DMS53 (cell line): Measurements from ENCODE around the gene CINP.

Experiments used
- DNase-seq: peaks from one replicate; lab custom pipeline; 2025; lab: John Stamatoyannopoulos, UW

CINP gene

DNA sequence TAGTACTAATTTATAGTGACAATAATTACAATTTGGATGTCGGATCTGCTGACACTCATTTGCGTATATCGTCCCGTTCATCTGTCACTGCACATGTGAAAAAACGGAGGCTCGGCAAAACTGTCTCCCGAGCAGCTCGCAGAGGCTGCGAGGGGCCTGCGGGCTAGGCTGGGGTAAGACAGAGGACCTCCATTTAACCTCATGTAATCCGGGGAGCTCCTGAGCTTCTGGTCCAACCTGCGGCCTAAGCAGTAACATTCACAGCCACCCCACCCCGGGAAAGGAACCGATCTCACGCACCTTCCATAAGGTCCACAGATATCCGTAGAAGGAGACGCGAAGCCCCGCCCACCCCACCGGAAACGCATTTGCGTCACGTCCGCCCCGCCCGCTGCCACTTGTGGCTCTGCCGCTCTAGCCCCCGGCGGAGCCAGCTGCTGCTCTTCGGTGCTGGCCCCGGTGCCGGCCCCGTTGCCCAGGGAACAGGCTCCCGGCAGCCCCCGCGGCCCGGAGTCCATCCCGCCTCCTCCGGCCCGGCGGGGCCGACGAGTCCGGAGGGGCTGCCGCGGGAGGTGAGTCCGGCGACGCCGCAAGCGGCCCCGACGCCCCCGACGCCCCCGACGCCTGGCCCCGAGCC is at the start of gene CINP, which contains the start of gene TECPR2:
Gene CINP, minus strand, starts transcription at position 346 of the 637 bp plus-strand sequence. Its CDS starts 39 bp downstream, at position 307.
Gene TECPR2, plus strand, starts transcription at position 397 of the 637 bp plus-strand sequence. CDS start 13,781 bp downstream, outside the sequence.
- DNase-seq, result peak; percentile 97

GRCh38 chr14:102408724-102409123 is 46.0 kb upstream of the CINP start:
- peak; percentile 72 for DNase-seq

DNA sequence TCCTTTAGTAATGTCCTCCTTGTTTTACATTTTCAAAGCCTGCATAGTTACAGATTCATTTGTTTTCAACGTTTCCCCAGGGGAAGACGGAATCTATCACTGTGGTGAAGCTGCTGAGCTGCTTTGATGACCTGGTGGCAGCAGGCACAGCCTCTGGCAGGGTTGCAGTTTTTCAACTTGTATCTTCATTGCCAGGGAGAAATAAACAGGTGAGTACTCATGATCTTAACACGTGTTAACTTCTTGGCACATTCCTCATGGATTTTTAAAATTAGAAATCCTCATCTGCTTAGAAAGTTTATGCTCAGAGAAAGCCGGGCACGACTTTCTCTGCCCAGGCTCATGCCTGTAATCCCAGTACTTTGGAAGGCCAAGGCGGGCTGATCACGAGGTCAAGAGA is 44.6 kb upstream of the CINP start:
- no peak for DNase-seq

- no peak for DNase-seq
Observed at GRCh38 chr14:102403028-102403427, 40.3 kb upstream of the CINP start.

DNA sequence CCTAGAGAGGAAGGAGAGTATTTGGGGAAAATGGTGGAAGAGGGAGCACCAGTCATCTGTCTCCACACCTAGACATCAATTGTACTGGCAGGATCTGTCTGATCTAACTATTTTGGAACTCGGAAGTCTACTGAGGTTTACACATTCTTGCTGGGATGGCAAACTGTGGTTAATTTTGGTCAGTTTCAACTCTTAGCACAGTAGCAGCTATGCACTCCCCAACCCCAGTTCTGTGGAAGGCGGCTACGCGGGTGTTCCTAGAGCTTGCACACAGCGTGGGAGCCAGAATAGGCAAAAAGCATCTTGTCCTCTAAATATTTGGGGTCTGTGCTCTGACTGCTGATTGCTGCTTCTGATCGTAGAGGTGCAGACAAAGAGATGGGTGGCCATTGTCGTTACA is 33.8 kb upstream of the CINP start:
- DNase-seq, result no peak

- DNase-seq, result no peak
Observed at GRCh38 chr14:102394717-102395375, 32.2 kb upstream of the CINP start.

- no peak for DNase-seq
Observed at GRCh38 chr14:102392506-102392905, 29.8 kb upstream of the CINP start.

GRCh38 chr14:102390064-102390855 is 27.6 kb upstream of the CINP start:
- no peak for DNase-seq

GRCh38 chr14:102389246-102389645 is 26.6 kb upstream of the CINP start:
- no peak for DNase-seq

DNA sequence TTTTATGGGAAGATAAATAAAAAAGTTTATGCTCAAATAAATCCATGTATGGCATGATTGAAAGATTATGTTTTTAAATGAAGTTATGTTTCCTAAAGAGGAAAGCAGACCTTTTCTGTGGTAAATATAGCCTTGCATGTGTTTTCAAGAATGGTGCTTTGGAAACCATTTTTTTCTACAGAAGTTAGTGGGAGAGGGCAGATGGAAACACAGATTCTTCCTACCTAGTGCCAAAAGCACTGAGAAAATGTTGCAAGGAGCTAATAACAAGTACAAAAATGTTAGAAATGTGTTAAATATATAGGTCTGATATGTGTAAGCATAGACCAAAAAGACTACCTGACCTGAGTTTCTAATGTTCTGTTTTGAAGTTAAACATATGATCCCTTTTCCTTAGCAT is 24.4 kb upstream of the CINP start:
- DNase-seq, result no peak

DNA sequence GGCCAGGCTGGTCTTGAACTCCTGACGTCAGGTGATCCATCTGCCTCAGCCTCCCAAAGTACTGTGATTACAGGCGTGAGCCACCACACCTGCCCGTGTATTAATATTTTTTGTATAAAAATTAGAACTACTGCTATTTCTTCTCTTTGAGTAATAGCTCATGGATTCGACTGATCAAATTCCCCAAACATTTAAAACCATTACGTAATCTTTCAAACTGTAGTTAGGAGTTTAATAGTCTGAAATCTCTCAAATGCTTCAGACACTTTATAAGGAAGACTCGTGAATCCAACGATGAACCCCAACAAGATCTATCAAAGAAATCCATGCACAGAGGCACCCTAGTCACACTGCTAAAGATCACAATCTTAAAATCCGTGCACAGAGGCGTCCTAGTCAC is 16.1 kb upstream of the CINP start:
- no peak for DNase-seq

- DNase-seq, result no peak
Observed at GRCh38 chr14:102377696-102378095, 15.0 kb upstream of the CINP start.

DNA sequence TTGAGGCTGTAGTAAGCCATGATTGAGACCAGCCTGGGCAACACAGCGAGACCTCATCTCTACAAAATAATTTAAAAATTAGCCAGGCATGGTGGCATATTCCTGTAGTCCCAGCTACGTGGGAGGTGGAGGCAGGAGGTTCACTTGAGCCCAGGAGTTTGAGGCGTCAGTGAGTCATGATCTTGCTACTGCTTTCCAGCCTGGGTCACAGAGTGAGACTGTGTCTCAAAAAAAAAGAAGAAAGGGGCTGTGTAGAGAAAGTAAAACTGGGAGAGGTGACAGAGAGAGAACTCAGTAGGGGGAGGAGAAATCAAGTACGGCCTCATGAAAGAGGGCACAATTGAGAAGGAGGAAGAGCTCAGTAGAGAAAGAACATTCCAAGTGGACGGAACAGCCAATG is 12.4 kb upstream of the CINP start:
- DNase-seq, result no peak

DNA sequence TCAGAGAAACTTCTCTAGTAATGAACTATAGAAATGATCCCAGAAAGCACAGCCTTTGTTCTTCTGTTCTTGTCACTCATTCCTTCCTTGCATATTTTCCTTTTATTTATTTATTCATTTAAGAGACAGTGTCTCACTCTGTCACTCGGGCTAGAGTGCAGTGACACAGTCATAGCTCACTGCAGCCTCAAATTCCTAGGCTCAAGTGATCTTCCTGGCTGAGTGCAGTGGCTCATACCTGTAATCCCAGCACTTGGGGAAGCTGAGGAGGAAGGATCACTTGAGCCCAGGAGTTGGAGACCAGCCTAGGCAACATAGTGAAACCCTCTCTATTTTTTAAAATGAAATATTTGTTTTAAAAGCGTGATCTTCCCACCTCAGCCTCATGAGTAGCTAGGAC is 11.6 kb upstream of the CINP start:
- no peak for DNase-seq

DNA sequence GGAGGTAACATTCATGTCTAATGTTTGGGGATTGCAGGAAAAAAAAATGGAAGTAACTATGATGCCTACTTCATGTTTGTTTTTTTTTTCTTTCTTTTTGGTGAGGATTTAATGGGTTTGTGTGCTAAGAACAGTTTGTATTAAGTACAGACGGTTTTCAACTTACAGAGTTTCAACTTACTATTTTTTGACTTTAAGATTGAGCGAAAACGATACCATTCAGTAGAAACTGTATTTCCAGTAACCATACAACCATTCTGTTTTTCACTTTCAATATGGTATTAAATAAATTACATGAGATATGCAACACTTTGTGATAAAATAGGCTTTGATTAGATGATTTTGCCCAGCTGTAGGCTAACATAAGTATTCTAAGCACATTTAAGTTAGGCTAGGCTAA is 10.4 kb upstream of the CINP start:
- DNase-seq, result no peak

DNA sequence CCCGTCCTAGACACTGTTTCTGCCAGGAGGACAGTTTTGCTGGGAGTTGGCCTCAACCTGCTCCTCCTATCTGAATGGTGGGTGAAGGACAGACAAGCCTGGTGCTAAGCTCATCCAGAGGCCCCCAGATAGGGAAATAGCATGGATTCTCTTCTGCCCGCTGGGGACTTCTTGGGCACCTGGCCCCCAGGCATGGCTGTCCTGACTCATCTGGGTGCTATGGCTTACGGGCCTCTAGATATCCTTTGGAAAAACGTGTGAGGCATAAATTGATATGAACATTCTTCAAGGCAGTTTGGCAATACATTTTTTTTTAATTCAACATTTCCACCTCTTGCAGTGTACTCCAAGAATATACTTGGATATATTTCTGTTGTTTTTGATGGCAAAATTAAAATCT is 8.7 kb upstream of the CINP start:
- no peak for DNase-seq

DNA sequence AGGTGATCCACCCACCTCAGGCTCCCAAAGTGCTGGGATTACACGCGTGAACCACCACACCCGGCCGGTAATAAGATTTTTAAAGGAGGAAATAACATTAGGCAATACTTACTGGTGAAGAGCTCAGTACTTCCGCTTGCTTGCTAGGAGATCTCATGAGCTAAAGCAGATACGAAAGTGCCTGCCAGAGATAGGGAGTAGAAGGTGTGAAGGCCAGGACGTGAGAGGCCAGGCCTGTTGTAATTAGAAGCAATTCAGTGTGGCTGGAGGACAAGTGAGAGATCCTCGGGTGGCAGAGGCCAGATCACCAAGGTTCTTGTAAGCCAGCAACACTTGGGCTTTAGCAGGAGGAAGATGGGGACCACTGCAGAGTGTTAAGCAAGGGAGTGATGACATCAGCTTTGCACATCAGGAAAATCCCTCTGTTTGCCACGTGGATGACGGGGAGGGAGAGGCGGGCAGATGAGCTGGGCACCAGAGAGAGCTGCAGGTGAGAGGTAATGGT is 7.7 kb upstream of the CINP start:
- DNase-seq, result no peak

DNA sequence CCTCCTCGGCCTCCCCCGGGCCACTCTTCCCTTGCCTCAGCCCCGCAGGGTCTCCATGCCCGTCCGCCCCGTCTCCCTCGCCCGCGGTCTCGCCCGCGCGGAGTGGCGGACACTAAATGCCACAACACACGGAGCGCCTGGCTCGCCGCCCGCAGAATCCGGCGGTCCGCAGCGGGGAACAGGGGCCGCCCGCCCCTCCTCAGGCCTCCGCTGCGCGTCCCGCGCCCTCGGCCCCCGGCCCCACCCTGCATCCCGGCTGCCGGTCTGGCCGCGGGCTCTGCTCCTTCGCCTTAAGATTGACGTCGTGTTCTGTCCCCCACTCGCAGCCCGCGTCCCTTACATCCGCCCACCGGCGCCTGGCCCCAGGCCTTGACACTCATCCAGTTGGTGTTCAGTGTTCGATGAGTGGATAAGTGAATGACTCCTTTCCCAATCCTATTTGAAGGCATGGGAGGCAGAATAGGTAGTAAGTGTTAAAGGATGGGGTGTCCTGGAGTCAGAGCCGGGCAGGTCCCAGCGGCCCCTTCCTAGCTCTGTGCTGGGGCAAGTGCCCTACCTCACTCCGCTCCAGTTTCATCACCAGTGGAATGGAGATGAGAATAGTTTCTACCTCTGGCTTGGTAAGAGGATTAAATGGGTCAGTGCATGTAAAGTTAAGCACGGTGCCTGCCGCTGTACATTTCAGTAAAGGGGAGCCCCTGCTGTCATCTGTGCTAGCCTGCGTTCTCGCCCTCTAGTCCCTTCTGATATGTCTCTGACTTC is 673 bp upstream of the CINP start:
- peak; percentile 68 for DNase-seq

- DNase-seq, result peak; percentile 37
Observed at GRCh38 chr14:102362084-102362483, 606 bp downstream of the CINP start.

DNA sequence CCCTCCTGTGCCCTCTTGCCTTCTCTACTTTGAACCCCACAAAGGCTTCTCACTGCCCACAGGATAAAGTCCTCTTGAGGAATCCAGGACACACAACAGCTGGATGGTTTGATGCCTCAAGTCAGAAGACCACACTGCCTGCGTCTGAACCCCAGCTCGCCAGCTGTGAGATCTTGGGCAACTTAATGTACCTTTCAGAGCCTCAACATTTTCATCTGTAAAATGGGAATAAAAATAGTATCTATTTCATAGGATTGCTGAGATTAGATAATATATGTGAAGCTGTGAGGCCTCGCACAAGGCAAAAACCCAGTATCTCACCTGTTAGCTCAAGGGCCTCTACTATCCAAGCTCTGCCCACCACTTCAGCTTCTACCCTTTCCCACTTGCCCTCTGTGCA is 2.3 kb downstream of the CINP start:
- no peak for DNase-seq

DNA sequence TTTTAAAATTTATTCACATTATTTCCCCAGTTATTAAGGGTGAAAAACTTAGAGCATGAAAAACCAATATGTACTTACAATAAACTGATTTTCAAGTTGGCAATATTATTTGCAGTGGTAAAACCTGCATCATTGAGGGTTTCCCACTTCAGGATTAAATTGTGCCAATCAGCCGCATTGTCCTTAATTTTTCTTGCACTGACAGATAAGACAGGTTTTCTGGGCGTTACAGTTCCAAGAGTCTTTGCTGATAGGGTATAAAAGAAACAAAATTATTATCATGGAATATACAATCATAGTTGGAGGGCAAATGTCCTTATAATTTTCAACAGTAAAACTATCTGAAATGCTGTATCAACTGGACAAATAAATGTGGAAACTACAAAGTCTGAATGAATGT is 3.3 kb downstream of the CINP start:
- DNase-seq, result no peak

GRCh38 chr14:102356280-102356679 is 6.4 kb downstream of the CINP start:
- DNase-seq, result no peak
